ENCODE measurements around the gene PTPN14. TPM values are rescaled to one million over a fixed set of nuclear protein-coding genes. Genes with fewer than 3 reads are reported as not detected.

The PTPN14 gene
- total RNA-seq, 1 experiment from 2014 or later: 76.4 TPM

- H3K4me1 ChIP-seq (ENCODE audit: insufficient read depth, low read length): peaks cover 8% of the 10 kb centered on the region; the same call in 1 of the 2 replicates
- no peak overlapping the region for H3K4ac ChIP-seq (ENCODE audit: low read depth, low read length)
- no peak overlapping the region for H3K18ac ChIP-seq (ENCODE audit: insufficient read length, low read depth, low read length)
- no peak overlapping the region for H3K4me2 ChIP-seq (ENCODE audit: insufficient read depth, insufficient read length, low read length)
- H2BK120ac ChIP-seq (ENCODE audit: low read depth, low read length, poor library complexity, severe bottlenecking): no peak overlapping the region
- no peak overlapping the region for H4K8ac ChIP-seq (replicated peaks; ENCODE audit: insufficient read length, low read depth, low read length)
- H2AK5ac ChIP-seq (ENCODE audit: insufficient read length, low read length): no peak overlapping the region
- no peaks in the 10 kb centered on the region for H3K9me3 ChIP-seq (ENCODE audit: control insufficient read depth, low read depth, low read length)
- H3K36me3 Mint-ChIP-seq (ENCODE audit: insufficient read depth in 1 of 3, low read depth in 3 of 3): peaks cover 10 to 58% (median 35%) of the 10 kb centered on the region in 3 experiments; a peak in 6 of 7 replicates
- H4K20me1 ChIP-seq (ENCODE audit: control insufficient read depth, insufficient read depth, insufficient read length): no peaks in the 10 kb centered on the region
- H3K79me1 ChIP-seq (ENCODE audit: insufficient read depth, low read depth, low read length, poor library complexity, severe bottlenecking): peaks cover 7% of the 10 kb centered on the region
- H4K5ac ChIP-seq (ENCODE audit: insufficient read length, low read depth, low read length): no peak overlapping the region
- H3K23ac ChIP-seq (ENCODE audit: insufficient read length, low read depth, low read length): no peak overlapping the region
- H3K56ac ChIP-seq (ENCODE audit: insufficient read length, low read depth, low read length): no peak overlapping the region
- no peak overlapping the region for H2AFZ ChIP-seq (ENCODE audit: low read length)
- H2BK20ac ChIP-seq (ENCODE audit: low read depth, low read length, poor library complexity, severe bottlenecking): no peak overlapping the region
- 0 out of 7 replicates have a peak overlapping the region, but pooled peaks of 1 of the 3 experiments have one; percentile 24 for H3K27ac Mint-ChIP-seq
- H2BK15ac ChIP-seq (ENCODE audit: low read depth, low read length): no peak overlapping the region
- H3T11ph ChIP-seq (ENCODE audit: low read length): no peak overlapping the region
- H3K4me3 Mint-ChIP-seq: no peak overlapping the region
- DNase-seq: no peak
- H3K27me3 ChIP-seq (ENCODE audit: insufficient read depth, low read length): no peaks in the 10 kb centered on the region
- no peaks in the 10 kb centered on the region for H3K23me2 ChIP-seq (ENCODE audit: insufficient read length, low read depth, low read length, poor library complexity, severe bottlenecking)
- no peak overlapping the region for H3K27ac ChIP-seq (ENCODE audit: insufficient read length, low read depth, low read length)
- no peak for TF ChIP-seq CTCF (conservative IDR thresholded peaks at IDR 0.05)
- H3K27me3 Mint-ChIP-seq (ENCODE audit: low read depth): no peaks in the 10 kb centered on the region
- no peaks in the 10 kb centered on the region for H3K79me2 ChIP-seq (ENCODE audit: insufficient read depth, low read length)
- no CpG with 5 or more reads among the region's 8 CpGs for WGBS (ENCODE audit: extremely low coverage, insufficient read length, low lambda C conversion rate)
- peak overlapping the region; percentile 59 for H2BK5ac ChIP-seq (ENCODE audit: insufficient read length, low read length)
- no peak overlapping the region for H3K9ac ChIP-seq (ENCODE audit: extremely low read depth, insufficient read length, low read length)
- no peaks in the 10 kb centered on the region for H3K9me3 Mint-ChIP-seq
- H3K4me1 Mint-ChIP-seq: peaks cover 31 to 36% of the 10 kb centered on the region in 2 experiments
- H4K91ac ChIP-seq (ENCODE audit: insufficient read length, low read depth, low read length): no peak overlapping the region
- no peak overlapping the region for H2BK12ac ChIP-seq (ENCODE audit: insufficient read length, low read depth, low read length)
- H3K14ac ChIP-seq (ENCODE audit: insufficient read depth, low read length): no peak overlapping the region; the same call in 1 of the 2 replicates
Measured at GRCh38 chr1:214378492-214378891, 172.9 kb downstream of the PTPN14 start.
